H4 (cell line): ENCODE measurements around the gene WDR4. TPM values are rescaled to one million over a fixed set of nuclear protein-coding genes. Genes with fewer than 3 reads are reported as not detected.
"Not testable (repeated sequence)": the region's sequence is repeated elsewhere in the genome, so short reads cannot be mapped to it uniquely, and the experiment has no call there.

Experiments used
- DNase-seq: peaks from one replicate; pipeline ENCODE4 v3.0.0-alpha.2; 2015; ENCODE audit warnings: low spot score
- total RNA-seq: library from RNA; depleted of rRNA; stranded (reverse); fragments of >200 nt; shearing (Covaris generic); gene quantifications from 2 replicates; pipeline ENCODE4 v1.2.3, GENCODE V29; 2014

WDR4 gene
- total RNA-seq, 1 experiment from 2014 or later, result 7.1 TPM

DNA sequence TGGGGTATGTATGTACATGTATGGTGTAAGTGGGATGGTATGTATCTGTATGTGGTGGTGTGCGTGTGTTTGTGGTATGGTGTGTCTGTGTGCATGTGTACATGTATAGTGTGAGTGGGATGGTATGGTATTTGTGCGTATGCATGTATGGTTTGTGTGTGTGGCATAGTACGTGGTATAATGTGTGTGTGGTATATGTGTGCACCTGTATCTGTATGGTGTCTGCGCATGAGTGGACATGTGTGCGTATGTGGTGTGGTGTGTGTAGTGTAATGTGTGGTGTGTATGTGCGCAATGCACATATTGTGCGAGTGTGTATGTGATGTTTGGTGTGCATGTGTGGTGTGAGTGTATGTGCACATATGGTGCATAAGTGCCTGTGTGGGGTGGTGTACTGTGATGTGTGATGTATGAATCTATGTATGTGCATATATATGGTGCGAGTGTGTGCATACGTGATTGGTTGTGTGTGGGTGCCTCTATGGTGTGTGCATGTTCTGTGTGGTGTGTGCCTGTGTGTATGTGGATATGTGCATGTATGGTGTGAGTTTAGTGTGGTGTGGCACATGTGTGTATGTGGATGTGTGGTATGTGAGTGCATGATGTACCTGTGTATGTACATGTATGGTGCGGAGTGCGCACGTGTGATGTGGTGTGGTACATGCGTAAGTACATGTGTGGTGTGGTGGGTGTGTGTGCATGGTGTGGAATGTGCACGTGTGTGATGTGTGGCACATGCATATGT is 38.8 kb downstream of the WDR4 start:
- no peak for DNase-seq

DNA sequence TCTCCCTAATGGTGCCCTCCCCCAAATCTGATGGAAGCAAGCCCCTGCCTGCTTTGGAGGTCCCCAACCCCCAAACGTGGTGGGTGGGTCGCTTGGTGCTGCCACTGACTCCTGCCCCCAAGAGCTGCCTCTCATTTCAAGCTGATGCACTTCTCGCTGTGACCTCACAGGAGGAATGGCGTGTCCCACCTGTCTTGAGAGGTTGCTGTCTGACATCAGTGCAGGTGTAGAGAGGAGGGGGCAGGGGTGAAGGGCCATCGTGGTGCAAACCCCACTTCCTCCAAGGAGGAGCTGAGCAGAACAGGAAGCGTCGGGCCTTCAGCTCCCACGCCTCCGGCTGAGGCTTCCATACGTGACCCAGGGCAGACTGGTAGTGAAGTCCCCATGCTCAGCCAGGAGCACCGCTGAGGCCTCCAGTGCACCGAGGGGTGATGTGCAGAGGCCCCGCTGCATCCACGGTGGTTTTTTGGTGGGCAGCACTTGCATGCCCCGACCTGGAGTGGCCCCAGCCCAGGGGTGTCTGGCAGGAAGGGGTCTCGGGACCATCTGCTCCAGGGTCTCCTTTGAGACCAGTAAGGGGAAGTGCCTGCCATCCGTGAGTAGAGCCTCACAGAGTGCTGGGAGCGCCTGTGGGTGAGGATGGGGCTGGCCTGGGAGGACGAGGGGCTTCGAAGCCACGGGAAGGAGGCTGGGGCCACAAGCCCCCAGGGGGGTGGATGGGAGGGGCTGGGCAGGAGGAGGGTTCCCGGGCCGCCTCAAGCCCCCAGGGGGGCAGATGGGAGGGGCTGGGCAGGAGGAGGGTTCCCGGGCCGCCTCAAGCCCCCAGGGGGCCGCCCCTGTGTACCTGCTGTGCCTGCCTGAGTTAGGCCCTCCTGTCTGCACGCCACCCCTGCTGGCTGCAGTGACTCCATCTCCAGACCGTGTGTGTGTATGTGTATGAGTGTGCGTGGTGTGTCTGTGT is 39.8 kb downstream of the WDR4 start:
- no peak for DNase-seq

DNA sequence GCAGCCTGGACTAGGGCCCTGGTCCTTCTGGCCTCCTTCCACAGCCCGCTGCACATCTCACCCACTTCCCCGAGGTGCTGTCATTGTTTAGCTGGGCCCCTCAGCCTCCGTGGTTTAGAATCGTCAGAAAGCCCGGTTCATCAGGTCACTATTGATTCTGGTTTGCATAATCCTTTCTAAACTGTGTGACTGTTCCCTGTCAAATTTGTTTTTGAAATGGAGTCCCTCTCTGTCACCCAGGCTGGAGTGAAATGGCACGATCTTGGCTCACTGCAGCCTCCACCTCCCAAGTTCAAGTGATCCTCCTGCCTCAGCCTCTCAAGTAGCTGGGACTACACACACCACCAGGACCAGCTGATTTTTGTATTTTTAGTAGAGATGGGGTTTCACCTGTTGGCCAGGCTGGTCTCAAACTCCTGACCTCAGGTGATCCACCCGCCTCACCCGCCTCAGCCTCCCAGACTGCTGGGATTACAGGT is 41.1 kb downstream of the WDR4 start:
- DNase-seq, result not testable (repeated sequence)

DNA sequence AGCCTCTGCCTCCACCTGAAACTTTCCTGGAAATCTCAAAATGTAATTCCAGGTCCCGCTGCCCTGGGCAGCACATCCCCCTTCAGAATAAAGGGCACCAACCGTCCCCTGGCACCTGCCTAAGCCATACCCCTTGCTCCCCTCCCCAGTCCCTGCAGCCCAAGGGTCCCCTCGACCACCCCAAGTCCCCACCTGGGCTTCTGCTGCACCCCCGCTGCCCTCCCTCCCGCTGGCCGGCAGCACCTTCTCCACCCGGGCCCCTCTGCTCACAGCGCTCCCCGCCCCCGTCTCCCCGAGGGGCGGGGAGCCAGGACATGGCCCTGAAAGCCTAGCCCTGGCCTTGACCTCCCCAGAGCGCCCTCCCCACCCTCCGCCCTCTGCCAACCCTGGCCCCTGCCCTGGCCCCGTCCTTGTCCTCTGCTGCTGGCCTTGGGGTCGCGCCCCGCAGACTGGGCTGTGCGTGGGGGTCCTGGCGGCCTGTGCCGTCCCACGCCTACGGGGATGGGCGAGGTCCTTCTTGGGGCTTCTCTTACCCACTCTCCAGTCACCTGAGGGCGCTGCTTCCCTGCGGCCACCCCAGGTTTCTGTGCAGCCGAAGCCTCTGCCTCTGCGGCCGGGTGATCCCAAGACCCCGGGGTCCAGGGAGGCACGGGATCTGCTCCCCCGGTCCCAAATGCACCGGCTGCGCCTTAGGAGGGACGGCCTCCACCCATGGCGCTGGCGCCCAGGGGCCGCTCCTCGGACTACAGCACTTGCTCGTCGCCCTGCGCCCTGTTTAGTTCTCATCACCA is 41.7 kb downstream of the WDR4 start:
- no peak for DNase-seq

DNA sequence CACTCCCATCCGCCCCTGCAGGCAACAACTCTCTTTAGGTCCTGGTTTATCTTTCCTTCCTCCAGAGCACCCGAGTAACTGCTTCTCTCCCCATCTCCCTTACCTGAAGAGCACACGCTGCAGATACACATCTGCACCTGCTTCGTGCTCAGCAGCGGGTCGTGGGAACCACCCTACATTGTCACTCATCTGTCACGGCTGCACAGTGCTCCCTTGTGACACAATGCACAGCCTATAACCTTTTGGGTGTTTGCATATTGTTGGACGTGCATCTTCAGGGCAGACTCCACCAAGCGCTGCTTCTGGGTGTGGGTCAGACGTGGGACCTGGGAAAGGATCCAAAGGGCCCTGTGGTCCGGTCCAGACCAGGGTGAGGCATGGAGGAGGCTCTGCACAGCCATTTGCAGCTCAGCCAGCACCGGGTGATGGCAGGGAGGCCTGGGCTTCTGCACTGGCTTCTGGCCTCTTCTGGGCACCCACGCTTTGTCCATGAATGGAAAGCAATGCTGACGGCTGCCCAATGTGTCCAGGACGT is 42.5 kb downstream of the WDR4 start:
- peak; percentile 3 for DNase-seq

DNA sequence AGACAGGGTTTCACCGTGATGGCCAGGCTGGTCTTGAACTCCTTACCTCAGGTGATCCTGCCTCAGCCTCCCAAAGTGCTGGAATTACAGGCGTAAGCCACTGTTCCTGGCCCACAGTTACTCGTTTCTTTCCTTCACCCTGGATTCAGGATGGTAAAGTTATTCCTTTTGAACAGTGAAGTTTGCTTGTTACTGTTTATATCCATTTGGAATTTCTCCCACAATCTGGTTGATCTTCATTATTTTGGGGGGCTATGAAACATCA is 43.0 kb downstream of the WDR4 start:
- no peak for DNase-seq

DNA sequence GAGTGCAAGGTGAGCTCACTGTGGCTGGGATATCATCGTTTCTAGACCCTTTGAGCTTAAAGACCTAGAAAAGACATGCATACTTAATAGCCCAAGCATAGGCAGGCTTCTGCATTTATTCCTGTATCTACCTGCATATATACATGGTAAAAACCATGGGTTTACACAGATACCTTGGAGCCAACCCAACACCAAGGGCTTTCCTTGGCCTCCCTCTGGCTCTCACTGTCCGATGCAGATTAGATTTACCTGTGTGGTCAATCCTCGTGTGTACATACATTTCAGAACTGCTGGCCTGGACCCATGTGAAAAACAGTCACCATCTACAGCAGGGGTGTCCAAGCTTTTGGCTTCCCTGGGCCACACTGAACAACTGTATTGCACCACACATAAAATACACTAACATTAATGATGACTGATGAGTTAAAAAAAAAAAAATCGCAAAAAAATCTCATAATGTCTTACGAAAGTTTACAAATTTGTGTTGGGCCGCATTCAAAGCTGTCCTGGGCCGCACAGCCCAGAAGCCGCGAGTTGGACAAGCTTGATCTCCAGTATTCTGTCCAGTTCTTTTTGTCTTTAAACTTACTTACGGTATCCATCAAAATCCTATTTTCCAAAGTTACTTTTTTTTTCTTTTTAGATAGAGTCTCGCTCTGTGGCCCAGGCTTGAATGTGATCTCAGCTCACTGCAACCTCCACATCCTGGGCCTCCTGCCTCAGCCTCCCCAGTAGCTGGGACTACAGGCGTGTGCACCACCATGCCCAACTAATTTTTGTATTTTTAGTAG is 43.5 kb downstream of the WDR4 start:
- no peak for DNase-seq

DNA sequence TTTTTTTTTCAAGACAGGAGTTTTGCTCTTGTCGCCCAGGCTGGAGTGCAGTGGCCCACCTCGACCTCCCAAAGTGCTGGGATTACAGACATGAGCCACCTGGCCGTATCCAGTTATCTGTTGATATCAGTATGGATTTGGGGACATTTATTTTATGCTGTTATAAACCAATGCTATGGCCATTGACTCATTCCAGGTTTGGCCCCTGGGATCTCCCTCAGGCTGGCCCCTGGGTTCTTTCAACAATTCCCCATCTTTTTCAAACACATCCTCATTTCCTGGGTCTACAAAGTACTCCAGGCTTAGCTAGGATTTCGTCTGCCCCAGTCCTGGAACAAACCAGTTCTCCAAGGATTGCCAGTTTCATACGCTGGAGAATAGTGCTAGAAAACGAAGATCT is 44.1 kb downstream of the WDR4 start:
- no peak for DNase-seq

DNA sequence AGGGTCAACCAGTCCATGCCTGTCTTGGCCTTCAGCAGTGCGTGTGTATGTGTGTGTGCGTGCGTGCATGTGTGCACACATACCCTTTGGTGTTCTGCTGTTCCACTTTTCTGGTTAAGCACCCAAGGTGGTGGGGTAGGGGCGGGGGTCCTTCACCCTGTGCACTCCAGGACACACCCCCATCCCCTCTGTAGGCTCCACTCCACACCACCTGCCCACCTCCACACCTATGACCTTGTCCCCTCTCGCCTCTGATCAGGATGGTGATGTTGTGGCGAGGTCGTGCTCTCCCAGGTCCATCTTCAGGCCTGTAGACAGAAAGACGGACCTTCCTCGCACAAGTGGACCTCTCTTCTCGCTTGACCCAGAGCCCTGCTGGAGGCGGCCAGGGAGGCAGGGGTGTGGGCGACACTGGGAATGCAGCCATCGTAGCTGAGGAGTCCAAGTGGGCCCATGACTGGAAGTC is 44.6 kb downstream of the WDR4 start:
- no peak for DNase-seq

DNA sequence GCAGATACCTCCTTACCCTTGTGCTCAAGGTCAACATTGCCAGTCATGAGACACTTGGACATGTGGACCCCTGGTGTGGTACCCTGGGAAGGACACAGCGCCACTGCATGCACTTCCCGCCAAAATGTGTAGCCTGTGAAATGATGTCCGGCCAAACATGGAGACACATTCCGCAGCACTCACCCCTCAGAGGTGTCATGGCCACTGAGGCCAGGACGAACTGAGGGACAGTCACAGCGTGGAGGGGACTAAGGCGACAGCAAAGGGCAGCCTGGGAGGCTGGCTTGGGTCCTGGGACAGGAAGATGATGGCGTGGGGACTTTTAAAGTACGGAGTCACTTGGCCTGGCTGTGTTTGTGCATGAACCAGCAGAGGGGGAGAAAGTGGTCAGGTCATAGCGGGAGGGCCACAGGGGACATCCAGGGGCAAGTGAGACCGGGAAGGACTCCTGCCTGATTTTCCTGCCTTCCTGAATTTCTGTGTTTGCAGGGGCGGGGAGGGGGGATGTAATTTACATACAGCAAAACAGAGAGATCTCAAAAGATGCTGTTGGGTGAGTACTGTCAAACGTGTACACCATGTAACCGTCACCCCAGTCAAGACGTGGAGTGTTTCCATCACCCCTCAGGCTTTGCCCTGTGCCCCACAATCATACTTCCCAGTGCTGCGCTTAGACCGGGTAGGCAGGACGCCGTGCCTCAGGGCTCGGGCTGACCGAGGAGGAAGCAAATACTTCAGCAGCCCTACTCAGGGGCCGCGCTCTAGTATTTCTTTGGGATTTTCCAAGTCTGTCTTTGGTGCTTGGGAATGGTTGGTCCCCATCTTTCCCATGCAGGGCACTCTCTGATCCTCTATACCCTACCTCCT is 45.2 kb downstream of the WDR4 start:
- DNase-seq, result no peak

DNA sequence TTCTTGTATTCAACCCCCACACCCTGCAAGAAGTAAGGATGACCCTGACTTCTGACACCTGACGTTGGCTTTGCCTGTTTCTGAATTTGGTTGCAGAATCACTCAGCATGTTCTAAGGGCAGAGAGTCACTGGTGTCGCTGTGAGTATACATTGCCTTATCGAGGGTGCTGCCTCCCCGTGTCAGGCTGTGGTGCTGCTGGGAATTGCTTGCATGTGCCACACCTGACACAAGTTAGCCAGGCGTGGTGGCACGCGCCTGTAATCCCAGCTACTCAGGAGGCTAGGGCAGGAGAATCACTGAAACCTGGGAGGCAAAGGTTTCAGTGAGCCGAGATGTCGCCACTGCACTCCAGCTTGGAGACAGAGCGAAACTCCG is 45.9 kb downstream of the WDR4 start:
- DNase-seq, result no peak

DNA sequence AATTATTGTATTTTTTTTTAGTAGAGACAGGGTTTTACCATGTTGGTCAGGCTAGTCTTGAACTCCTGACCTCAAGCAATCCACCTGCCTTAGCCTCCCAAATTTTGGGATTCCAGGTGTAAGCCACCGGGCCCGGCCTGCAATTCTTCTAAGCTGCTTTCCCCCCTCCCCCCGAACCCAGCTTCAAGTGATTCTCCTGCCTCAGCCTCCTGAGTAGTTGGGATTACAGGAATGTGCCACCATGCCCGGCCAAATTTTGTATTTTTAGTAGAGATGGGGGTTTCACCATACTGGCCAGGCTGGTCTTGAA is 47.1 kb downstream of the WDR4 start:
- DNase-seq, result not testable (repeated sequence)

DNA sequence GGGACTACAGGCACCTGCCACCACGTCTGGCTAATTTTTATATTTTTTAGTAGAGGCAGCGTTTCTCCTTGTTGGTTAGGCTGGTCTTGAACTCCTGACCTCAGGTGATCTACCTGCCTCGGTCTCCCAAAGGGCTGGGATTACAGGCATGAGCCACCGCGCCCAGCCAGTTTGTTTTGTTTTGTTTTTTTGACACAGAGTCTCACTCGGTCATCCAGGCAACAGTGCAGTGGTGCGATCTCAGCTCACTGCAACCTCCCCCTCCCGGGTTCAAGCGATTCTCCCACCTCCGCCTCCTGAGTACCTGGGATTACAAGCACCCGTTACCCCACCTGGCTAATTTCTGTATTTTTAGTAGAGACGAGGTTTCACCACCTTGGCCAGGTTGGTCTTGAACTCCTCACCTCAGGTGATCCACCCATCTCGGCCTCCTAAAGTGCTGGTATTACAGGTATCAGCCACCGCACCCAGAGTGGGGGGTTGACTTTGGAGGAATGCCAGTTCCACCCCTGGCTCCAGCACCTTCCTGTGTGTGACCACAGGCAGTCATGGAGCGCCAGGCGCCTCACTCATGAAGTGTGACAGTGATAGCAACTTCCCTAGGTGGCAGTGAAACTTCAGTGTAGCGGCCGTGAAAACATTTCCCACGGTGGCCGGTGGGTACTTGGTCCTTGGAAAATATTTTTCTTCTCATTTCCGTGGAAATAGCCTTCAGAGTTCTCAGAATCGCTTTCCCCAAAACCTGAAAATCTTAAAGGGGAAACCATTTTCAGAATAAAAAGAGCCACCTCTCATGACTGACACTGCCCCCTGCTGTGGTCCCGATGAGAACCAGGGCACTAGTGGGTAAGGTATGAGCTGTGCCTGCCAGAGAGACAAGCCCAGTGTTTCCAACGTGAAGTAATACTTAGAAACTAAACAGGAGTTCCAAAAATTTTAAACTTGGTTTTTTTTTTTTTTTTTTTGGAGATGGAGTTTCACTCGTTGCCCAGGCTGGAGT is 48.6 kb downstream of the WDR4 start:
- DNase-seq, result no peak

DNA sequence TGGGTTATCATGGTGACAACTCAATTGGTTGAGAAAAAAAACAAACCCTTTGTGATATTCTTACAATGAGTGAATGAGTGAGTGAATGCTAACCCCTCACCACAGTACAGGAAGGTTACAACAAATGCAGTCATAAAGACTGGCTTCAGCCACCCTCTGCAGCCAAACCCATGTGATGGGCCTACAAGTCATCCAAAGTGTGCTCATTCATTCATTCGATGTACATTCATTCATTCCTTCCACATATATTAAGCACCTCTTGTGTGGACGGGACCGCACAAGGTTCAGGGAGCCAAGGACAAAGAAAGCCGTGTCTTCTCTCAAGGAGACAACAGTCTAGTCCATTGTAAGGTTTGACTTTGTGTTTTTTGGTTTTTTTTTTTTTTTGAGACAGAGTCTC is 49.4 kb downstream of the WDR4 start:
- no peak for DNase-seq

DNA sequence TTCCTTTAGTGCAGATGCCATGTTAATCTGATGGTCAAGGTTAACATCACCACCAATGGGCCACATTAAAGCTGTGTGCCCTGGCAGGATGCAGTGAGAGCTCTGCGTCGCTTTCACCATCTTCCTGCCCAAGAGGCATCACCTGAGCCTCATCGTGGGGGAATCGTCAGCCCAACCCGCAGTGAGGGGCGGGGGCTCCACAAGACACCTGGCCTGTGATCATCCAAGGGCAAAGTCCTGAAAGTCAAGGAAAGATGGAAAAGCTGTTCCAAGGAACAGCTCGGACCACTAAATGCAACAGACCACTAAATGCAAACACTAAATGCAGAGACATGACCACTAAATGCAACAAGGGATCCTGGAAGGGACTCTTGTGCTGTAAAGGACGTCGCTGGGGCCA is 49.9 kb downstream of the WDR4 start:
- DNase-seq, result no peak

DNA sequence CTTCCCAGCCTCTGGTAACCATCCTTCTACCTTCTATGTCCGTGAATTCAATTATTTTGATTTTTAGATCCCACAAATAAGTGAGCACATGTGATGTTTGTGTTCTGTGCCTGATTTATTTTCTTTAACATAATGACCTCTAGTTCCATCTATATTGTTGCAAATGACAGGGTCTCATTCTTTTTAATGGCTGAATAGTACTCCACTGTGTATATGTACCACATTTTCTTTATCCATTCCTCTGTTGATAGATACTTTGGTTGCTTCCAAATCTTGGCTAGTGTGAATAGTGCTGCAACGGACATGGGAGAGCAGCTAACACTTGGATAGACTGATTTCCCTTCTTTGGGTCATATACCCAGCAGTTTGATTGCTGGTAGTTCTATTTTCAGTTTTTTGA is 51.8 kb downstream of the WDR4 start:
- DNase-seq, result no peak

DNA sequence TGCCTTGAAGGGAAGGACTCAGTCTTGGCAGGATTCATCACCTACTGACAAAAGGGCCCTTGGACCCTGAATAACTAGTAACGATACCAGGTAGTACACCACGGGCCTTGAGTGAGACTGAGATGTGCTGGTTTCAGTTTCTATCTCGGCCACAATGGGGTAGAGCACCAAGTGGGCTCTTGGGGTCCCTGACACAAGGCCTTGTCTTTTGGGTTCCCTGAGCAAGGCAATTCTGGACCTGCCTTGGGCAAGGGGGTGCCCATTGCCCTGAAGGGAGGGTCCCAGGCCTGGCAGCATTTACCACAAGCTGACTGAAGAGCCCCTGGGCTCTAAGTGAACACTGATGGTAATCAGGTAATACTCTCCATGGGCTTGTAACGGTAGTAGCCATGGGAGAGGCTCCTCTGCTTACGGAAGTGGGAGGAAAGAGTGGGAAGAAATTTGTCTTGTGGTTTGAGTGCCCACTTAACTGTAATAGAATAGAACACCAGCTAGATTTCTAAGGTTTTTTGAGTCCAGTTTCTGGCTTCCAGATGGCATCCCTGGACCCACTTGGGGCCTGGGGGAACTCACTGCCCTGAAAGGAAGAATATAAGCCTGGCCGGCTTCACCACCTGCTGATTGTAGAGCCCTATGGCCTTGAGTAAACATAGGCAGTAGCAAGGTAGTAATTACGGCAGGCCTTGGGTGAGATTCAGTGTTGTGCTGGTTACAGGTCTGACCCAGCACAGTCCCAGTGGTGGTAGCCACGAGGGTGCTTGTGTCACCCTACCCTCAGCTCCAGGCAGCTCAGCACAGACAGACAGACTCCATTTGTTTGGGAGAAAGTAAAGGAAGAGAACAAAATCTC is 58.5 kb downstream of the WDR4 start:
- no peak for DNase-seq
